Activated T-helper 1 cell treated with anti-CD3 and anti-CD28 coated beads, Interleukin-2, amount 50 U/mL, for 16 hours (primary cell): ENCODE measurements around the gene GPX5.
"Not testable (repeated sequence)": the region's sequence is repeated elsewhere in the genome, so short reads cannot be mapped to it uniquely, and the experiment has no call there.

ENCODE experiments used
- DNase-seq, 2 donors: peaks; one replicate each; pipeline ENCODE4 v3.0.0-alpha.2; 2020; ENCODE audit warnings: low read depth in 1 of 2, low spot score in 1 of 2

Gene GPX5, protein sequence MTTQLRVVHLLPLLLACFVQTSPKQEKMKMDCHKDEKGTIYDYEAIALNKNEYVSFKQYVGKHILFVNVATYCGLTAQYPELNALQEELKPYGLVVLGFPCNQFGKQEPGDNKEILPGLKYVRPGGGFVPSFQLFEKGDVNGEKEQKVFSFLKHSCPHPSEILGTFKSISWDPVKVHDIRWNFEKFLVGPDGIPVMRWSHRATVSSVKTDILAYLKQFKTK

DNA sequence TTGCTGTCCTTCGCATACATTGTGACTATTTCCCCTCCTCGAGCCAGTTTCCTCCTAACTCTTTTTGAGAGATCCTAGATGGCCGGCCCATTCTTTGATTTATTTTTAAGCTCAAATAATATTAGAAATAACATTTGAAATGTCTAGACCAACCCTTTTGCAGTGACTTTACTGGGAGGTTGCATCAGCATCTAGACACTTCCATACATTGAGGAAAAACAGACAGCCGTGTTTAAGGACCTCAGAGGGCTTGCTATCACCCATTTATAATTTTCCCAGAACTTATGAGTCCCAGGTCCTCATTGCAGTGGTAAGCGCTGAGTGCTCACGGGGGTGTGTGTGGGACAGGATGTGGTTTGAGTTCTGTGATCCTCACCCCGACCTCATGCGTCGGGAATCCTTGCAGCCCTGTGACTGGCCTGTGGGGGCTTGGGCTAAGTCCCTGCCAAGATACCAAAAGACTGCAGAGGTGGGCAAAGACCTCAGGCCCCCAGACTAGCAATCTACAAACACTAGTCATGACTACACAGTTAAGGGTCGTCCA lies at the start of gene GPX5:
Gene GPX5, plus strand, starts transcription at position 386 of the 544 bp plus-strand sequence. Its CDS starts 133 bp downstream, at position 519.
- DNase-seq: no peak

DNA sequence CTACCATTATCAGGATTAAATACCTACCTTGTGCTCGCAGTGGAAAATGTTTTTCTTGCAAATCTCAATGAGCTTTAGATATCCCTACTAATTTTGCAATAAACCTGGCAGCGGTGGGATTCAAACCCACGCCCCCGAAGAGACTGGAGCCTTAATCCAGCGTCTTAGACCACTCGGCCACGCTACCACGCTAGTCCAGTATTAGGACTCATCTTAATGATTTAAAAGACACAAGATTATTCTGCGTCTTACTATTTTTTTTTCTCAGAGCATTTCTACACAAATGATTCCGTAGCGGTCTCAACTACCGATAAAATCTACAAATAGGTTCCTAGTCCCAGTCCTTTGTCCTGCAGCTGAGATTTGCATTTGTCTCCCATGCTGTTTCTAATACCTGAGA lies 47.2 kb upstream of the GPX5 start:
- DNase-seq: no peak

DNA sequence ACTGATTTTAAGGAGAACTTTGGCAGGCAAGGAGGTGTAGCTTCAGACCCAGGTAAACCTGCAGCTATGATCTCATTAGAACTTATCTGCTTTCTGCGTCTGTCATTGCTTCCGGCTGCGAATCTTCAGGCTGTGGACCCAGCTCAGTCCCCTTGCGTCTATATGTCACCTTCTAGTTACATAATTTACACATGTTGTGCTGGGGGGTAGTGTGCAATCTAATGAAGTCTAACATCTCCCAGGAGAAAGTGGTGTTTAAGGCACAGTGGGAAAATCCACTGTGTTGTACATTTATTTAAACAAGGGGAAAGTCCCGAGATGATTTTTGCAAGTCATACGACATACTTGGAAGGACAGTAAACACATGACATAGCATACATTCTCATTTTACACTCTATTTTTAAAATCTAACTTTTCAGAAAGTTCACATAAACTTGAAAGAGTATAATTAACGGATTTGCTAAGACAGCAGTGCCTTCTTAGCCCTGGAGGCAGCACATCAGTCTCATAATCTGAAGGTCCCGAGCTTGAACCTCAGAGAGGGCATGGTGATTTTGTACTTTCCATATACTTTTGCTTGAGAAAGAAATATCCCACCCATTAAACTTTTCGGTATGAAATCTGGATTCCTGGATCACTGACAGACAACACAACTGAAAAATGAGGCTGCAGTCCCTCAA lies 45.3 kb upstream of the GPX5 start:
- DNase-seq: no peak

DNA sequence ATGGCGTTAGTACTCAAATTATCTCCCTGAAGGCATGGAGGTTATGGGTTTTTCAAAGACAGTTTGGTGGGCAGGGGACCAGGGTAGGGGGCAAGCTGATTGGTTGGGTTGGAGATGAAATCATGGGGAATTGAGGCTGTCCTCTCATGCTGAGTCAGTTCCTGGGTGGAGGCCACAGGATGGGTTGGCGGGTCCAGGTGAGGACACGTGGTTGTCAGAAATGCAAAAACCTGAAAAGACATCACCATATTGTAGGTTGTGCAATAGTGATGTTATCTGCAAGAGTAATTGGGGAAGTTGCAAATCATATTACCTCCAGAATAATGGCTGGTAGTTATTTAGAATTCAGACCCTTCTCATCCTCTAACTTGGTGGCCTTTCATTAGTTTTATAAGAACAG lies 40.2 kb upstream of the GPX5 start:
- no peak for DNase-seq

DNA sequence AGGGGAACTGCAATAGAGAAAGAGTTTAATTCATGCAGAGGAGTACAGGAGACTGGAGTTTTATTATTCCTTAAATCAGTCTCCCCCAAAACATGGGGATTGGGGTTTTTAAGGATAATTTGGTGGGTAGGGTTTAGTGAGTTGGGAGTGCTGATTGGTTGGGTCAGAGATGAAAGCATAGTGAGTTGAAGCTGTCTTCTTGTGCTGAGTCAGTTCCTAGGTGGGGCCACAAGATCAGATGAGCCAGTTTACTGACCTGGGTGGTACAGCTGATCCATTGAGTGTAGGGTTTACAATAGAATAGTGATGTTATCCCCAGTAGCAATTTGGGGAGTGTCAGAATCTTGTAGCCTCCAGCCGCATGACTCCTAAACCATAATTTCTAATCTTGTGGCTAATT lies 39.1 kb upstream of the GPX5 start:
- DNase-seq: no peak

DNA sequence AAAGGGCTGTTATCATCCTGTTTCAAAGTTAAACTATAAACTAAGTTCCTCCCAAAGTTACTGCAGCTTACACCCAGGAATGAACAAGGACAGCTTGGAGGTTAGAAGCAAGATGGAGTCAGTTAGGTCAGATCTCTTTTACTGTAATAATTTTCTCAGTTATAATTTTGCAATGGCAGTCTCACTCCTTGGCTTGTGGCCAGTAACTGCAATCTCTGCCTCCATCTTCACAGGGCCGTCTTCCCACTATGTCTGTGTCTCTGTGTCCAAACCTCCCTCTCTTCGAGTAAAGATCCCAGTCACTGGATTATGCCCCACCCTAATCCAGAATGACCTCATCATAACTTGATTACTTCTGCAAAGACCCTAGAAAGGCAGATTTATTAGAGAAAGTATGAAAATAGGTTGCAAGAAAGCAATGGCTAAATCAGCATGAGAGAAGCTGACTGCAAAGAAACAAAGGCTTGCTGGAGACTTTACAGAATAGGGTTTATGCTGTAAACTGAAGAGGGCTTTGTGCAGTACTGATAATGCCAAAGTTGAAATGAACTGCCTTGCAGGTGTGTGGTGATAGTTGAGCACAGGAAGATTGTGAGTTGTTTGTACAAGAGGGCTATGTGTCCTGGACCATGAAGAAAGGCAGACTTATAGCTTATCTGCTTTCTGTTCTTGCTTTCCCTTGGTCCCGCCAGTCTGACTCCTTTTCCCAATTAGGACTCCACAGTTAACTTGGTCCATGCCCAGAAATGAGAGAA lies 38.5 kb upstream of the GPX5 start:
- no peak for DNase-seq

DNA sequence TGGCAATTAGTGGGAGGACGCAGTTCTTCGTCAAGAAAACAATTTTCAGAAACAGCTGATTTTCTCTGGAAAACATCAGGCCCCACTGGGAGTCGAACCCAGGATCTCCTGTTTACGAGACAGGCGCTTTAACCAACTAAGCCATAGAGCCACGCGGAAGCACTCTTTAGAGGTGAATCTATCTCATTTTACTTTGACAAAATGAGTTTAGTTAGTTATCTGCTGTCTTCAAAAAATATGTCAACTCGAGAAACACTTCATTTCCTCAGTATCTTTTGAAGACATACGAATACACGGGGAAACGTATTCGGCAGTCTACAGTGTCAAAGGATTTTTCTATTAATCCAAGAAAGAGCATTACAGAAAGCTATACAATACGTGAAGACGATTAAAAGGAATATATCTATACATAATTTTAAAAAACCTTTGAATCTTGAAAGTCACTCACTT lies 36.7 kb upstream of the GPX5 start:
- DNase-seq: no peak

DNA sequence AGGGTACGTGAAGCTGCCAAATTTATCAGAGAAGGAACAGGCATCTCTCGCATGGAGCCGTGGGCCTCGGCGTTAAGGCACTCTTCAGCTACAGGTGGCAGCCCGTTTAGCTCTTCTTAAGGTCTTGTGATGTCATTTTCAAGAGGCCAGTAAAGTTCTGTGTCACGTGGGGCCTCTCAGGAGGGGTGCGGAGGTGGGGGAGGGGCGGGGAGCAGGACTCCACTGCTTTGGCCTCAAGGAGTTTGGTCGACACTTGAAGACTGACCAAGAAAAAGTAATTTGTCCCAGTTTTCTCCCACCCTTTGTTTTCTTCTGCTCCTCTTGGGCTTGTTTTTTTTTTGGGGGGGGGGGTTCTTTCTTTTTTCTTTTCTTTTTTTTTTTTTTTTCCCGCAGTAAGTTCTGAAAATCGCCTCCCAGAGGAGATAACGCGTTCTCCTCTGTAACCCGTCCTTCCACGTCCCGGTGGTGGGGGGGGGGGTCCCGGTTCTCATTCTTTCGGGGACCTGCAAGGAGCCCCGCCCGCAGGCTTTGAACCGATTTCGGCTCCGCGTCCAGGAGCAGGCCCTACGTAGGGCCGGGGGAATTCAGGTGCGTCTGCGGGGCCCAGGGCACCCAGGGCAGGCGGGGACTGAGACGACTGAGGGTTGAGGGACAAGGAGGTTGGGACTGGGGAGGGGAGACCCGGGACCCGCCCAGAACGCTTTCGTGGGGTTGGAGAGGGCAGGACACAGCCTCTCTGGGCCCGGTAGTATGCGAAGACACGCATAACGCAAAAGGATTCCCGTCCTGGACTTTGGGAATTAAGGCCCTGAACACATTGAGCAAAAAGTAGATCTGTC lies 36.1 kb upstream of the GPX5 start:
- no peak for DNase-seq

DNA sequence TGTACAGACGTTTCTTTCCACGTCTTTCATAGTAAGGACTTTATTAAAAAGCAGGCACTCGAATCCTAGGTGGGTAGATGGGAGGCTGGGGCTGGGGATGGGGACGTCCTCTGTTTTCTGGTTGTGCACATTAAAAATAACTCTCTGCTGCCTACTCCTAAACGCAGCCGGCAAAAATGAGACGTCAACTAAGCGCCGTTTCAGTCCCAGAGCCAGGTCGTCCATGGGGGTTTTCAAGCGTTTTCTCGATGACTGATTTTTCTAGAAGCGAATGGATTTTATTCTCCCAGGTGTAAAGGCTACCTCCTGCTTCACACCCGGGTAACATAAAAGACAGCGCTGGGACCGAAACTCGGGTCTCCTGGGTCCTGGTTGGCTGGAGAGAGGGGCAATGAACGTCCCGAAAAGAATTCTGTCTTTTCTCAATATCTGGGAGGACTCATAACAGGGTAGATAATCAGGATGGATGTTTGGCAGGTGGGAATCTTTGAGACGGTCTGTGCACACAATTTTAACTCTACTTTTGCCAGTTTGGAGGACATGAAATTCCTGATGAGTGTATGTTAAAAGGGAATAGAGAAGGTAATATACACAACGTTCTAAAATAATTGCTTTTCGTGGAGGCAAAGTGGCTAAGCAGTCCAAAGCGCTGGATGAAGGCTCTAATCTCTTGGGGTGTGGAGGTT lies 35.3 kb upstream of the GPX5 start:
- no peak for DNase-seq

DNA sequence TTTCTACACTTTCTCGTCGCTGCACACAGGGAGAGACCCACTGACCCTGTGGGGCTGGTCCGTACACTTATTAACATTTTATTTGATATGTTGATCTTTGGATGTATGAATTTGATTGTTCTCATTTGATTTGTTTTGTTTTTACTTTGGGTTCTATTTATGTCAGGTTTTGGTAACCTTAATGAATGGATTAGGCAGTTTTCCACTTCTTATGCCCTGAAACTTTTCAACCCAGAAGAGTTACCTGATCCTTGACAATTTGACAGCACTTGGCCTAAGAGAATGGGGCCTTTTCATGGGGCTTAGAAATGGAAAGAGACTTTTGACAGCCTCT lies 33.7 kb upstream of the GPX5 start:
- no peak for DNase-seq

DNA sequence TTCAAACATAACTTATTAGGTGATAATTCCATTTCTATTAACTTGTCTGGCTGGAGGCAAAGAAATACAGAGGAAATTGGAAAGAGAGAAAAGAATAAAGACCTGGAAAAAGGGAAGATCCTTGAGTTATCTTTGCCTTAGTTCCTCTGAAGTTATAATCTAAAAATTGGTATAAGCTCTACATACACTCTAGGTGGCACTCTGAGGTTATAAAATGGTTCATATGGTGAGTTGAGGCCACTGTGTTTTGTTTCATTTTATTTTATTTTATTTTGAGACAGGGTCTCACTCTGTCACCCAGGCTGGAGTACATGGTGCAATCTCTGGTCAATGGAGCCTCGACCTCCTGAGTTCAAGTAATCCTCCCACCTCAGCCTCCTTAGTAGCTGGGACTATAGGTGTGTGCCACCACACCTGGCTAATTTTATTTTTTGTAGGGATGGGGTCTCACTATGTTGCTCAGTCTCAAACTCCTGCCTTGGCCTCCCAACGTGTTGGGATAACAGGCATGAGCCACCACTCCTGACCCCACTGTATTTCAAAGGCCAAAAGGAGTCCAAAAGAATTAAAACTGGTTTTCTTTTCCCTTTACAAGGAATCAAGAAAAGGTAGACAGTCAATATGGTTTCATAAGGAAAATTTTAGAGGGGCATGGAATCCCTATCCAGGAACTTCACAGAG lies 29.4 kb upstream of the GPX5 start:
- no peak for DNase-seq

DNA sequence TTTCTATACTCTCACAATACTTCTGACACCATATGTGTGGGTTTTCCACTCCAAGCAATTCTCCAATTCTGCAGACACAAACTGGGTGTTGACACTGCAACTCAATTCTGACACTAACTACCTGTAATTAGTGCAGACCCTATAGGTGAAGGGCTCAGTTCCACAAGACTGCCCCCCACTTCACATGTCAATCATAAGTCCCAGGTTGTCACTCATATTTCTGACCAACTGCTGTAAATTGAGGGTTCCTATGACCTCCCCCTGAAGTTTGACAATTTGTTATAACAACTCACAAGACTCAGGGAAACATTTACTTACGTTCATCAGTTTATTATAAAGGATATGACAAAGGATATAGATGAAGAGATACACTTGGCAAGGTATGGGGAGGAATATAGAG lies 28.4 kb upstream of the GPX5 start:
- DNase-seq: no peak

DNA sequence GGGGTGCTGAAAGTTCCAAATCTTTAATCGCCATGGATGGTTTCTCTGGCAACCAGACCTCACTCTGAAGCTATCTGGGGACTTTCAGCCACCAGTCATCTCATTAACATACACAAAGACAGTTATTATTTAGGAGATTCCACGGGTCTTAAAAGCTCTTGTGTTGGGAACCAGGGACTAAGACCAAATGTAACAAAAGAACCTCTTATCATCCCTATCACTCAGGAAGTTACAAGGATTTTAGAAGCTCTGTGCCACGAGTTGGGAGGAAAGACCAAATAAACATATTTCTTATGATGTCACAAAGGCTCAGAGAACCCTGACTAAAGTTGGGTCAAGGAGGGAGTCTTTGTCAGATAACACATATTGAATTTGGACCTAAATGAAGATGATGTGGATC lies 27.8 kb upstream of the GPX5 start:
- DNase-seq: no peak

DNA sequence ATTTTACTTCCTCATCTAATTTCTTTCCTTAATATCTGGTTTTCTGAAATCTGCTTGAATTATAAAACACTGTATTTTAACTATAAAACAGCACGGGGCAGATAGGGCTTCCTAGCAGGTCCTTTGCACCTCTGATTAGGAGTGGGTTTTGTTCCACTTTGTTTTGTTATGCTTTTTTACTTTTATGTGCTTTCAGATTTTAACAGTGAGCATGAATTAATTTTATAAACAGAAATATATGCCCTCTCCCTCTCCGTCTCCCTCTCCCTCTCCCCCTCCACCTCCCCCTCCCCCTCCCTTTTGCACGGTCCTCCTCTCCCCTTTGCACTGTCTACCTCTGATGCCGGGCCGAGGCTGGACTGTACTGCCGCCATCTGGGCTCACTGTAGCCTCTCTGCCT lies 24.4 kb upstream of the GPX5 start:
- DNase-seq: no peak

DNA sequence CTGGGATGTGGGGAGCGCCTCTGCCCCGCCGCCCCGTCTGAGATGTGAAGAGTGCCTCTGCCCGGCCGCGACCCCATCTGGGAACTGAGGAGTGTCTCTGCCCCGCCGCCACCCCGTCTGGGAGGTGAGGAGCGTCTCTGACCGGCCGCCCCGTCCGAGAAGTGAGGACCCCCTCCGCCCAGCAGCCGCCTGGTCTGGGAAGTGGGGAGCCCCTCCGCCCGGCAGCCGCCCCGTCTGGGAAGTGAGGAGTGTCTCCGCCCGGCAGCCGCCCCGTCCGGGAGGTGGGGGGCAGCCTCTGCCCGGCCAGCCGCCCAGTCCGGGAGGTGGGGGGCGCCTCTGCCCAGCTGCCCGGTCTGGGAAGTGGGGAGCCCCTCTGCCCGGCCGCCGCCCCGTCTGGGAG lies 23.5 kb upstream of the GPX5 start:
- DNase-seq: not testable (repeated sequence)

DNA sequence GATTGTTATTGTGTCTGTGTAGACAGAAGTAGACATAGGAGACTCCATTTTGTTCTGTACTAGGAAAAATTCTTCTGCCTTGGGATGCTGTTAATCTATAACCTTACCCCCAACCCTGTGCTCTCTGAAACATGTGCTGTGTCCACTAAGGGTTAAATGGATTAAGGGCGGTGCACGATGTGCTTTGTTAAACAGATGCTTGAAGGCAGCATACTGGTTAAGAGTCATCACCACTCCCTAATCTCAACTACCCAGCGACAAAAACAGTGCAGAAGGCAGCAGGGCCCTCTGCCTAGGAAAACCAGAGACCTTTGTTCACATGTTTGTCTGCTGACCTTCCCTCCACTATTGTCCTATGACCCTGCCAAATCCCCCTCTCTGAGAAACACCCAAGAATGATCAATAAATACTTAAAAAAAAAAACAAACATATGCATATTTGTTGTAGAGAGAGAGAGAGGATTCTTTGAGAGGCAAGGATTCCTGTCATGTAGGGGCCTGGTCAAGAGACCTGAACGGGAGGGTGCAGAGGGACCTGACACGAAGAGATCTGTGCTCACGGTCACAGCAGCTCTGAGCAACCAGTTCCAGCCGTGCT lies 22.9 kb upstream of the GPX5 start:
- DNase-seq: not testable (repeated sequence)

DNA sequence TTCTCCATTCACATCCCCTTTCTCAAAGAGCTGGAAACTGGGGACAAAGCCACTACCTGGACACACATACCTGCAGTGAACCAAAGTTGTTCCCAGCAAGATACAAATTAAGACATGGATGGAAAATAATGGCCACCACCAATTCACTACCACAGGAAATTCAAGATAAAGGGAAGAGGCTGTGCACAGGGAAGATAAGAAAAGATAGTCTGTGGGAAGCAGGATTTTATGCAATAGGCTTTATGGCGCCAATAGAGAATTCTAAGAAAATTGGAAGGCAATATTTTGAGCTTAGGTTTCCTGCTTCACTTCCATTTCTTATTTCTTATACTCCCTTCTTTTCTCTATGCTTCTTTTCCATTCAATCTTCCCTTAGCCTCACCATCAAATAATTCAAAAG lies 19.9 kb upstream of the GPX5 start:
- DNase-seq: no peak

DNA sequence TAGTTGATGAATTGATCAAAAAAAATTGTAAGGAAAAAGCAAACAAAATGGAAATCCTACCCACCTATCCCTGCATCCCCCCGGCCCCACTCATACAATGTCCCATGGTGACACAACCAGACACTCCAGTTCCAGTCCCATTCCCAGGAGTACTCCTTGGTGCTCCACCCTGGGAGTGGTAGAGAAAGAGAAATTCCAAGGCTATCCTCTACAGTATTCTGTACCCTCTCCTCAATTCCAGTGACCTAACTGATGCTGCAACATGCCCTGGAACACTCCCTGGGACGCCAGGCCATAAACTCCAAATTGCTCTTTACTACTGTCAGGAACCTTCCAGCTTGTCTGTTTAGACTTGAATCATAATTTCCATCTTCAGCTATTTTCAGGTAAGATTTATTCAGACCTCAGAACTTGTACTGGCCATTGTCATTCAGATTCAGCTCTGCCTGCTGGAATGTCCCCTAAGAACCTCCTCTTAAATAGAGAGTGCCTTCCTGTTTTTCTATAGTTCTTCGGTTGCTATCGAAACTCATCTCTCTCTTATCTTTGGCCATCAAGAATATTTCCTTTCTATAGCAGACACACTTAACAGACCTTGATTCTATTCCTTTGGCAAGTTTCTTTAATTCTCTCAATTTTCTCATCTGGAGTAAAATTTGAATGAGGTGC lies 18.7 kb upstream of the GPX5 start:
- no peak for DNase-seq

DNA sequence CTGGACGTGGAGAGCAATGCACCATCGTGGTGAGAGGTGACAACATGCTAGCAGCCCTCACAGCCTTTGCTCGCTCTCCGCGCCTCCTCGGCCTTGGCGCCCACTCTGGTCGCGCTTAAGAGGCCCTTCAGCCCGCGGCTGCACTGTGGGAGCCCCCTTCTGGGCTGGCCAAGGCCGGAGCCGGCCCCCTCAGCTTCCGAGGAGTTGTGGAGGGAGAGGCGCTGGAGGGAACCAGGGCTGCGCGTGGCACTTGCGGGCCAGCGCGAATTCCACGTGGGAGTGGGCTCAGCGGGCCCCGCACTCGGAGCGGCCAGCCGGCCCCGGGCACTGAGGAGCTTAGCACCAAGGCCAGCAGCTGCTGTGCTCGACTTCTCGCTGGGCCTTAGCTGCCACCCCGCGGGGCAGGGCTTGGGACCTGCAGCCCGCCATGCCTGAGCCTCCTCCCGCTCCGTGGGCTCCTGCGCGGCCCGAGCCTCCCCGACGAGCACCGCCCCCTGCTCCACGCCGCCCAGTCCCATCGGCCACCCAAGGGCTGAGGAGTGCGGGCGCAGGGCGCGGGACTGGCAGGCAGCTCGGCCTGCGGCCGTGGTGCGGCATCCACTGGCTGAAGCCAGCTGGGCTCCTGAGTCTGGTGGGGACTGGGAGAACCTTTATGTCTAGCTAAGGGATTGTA lies 13.9 kb upstream of the GPX5 start:
- no peak for DNase-seq
